ENCODE data around the gene RETN.
A peak's percentile ranks its signal among the peaks of the same experiment; 100 is the strongest.

RETN gene, protein sequence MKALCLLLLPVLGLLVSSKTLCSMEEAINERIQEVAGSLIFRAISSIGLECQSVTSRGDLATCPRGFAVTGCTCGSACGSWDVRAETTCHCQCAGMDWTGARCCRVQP

DNA sequence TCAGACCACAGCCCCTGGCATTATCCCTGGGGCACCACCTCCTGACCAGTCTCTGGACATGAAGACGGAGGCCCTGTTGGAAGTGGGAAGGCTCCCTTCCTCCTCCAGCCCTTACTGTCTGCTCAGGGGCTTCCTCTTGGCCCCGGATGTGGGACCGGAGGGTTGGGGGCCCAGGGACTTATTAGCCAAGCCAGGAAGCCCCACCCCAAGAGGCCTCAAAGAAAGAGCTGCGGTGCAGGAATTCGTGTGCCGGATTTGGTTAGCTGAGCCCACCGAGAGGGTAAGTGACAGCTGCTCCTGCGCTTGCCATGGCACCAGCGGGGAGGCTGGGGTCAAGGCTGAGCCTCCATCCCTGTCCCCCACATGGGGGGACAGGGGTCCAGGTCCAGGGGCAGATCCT is at the start of gene RETN:
RETN (plus strand) TSS at position 208 of the 400 bp plus-strand sequence. CDS start 278 bp downstream, outside the sequence.
- DNase-seq (ENCODE audit: low spot score): no peak

DNA sequence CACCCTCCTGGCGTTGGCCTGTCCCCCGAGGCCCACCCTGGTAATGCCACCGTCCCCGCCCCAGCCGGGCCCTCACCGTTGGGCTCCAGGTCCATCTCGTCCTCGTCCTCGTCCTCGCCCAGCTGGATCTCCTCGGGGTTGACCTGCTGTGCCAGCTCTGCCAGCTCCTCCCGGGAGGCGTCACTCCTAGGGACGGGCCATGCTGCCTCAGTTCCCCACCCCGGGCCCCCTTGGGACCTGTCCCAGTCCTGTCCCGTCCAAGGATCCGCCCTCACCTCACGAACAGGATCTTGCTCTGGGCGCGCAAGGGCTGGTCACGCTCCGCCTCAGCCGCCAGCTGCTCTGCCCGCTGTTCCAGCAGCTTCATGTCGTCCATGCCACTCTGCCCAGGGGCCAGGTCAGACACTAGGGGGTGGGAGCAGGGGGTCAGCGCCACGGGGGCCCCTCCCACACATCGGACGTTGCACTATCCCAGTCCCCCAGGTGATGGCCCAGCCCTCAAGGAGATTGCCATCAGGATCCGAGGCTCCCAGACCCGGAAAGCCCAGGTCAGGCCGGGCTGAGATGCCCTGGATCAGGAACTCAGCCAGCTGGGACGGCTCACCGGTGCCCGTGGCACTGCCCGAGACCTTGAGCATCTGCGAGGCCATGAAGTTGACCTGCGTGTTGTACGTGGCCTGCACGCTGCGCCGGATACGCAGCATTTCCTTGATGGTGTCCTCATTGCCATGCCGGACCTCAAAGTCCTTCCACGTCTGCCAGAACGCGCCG is 49.0 kb upstream of the RETN start:
- no peak for DNase-seq (ENCODE audit: low spot score)

DNA sequence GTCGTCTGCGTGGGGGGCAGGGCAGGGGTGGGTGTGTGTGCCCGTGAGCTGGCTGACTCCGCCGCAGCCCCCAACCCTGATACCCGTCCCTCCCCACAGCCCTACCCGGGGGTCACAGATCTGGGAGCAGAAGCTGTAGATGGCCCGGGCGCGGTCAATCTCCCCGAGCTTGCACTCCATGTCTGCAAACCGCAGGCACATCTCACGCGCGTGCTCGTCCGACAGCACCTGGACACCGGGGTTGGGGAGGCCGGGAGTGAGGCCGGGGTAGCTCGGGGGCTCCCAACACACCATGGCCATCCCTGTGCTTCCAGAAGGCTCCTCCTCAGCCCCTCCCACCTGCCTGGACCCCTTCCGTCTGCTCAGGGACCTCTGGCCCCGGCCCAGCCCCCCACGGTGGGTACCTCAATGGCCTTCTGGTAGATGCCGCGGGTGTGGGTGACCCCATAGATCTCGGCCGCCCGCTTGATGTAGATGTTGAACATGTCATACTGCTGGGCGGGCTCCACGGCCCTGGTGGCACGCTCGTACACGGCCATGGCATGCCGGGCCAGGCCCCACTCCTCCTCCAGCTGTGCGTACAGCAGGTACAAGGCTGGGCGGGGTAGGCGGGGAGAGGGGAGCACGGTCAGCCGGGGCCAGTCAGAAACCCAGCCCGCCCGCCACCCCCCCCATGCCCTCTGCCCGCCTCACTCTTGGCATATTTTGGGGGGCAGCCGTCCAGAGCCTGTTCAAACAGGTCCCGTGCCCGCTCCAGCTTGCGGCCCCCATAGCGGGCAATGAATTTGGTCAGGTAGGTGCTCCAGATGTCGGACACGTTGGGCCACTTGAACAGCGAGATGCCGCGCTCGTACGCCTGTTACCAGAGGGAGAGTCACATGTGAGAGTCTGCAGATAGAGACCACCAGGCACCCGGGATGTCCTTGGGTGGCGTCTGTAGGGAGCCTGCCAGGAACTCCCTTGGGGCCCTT is 48.1 kb upstream of the RETN start:
- DNase-seq (ENCODE audit: low spot score): no peak

DNA sequence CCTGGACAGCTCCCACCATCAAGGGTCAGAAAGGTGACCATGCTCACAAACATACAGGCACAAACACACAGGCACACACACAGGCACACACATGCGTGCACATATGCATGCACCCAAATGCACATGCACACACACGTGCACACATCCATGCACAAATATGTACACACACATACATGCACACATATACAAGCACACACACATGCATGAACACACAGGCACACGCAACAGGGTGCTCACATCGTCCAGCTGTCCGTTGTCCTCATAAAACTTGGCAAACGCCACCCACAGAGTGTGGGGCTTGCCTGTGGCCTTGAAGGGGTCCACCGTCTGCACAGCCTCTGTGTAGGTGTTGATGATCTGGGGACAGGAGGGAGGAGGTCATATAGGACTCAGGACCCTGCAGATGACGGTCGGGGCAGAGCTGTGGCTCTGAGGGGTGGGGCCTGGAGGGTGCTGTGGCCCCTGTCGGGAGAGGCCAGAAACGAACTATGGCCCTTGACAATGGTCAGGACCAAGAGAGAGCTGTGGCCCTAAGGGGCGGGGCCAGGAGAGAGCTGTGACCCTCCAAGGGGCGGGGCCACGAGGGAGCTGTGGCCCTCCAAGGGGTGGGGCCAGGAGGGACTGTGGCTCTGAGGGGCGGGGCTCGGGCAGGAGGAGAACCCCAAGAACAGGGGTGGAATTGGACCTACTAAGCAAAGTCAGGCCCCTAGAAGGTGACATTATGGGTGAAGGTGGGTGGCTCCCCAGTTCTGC is 45.7 kb upstream of the RETN start:
- no peak for DNase-seq (ENCODE audit: low spot score)

DNA sequence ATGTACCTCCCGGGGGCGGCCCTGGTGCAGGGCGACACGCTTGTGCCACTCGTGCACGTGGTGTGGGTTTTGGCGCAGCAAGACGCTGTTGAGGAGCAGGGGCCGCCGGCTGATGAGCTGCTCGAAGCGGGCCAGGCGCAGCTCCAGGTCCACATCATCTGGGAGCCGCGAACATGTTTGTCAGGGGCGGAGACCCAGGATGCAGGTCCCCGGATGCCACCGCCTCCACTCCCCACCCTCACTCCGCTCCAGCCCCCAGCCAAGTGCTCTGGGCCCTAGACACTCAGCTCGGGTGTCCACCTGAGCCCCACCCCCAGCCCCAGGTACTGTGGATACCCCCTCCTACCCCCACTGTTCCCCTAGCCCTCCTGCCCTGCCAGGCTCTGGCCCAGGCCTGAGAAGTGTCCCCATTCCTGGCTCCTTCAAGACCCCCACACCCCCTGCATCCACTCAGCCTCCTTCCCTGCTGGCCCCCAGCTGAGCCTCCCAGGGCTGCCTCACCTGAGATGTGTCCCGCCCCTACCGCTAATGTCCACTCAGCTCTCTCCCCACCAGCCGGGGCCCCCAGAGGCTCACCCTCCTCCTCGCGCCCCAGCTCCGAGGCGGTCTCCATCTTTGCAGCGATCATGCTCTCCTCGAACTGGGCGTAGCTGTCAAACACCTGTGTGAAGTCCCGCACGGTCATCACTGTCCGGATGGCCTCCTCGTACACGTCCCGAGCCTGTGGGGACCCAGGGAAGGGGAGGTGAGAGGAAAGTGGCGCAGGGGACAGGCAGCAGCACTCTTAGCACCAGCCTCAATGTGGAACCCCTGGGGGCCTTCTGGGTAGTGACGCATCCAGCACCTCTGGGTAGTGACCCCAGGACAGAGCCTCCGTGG is 44.9 kb upstream of the RETN start:
- no peak for DNase-seq (ENCODE audit: low spot score)

DNA sequence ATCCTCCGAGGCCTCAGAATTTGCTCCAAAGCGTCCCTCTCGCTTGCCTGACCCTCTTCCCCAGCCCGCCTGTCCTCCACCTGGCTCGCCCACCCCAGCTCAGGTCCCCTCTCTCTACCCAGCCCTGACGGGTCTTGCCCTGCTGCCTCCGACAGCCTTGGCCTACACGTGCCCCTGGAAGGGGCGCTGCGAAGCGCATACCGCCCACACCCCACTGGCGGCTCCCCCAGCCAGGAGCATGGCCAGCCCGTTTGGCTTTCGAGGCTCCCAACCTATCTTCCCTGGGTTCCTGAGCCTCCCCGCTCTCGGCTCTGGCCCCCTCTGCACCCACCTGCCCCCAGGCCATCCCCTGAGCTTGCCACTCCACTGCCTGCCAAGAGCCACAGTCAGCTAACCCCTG is 44.0 kb upstream of the RETN start:
- DNase-seq (ENCODE audit: low spot score): no peak

DNA sequence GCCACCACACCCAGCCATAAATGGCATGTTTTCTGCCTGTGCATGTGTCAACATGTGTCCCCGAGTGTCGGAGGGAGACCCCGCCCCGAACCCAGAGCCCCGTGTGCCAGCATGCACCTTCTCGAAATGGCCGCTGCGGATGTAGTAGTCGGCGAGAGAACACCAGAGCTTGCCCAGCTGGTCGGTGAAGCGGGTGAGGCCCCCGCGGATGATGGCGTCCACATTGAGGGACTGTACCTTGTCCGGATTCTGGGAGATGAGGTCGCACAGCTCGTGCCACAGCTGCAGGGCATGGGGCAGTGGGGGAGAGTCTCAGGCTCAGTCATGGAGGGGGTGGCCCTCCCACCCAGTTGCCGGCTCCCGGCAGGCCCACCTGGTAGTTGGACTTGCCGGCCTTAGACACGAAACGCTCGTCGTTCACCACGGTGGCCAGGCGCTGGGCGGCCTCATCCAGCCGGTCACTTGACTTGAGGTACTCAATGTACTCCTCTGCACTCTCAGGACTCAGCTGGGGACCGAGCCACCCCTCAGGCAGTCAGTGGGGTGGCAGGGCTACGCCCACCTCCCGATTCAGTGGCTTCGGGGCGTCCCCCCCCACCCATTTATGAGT is 43.0 kb upstream of the RETN start:
- DNase-seq (ENCODE audit: low spot score): no peak

DNA sequence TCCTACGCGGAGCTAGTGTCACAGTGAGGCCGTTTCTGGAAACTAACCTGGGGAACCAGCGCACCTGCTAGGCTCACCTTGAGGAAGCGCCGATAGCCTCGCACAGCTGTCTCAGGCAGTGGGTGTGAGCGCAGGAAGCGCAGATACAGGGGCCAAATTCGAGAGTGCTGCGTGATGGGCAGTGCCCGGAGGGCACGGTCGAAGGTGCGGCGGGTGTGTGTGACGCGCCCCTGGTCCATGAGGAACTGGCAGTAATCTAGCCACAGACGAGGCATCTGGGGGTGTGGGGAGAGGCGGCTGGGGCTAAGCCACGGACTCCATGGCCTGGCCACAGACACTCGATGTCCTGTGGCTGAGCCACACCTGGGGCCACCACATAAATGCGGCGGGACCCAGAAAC is 41.7 kb upstream of the RETN start:
- DNase-seq (ENCODE audit: low spot score): no peak

DNA sequence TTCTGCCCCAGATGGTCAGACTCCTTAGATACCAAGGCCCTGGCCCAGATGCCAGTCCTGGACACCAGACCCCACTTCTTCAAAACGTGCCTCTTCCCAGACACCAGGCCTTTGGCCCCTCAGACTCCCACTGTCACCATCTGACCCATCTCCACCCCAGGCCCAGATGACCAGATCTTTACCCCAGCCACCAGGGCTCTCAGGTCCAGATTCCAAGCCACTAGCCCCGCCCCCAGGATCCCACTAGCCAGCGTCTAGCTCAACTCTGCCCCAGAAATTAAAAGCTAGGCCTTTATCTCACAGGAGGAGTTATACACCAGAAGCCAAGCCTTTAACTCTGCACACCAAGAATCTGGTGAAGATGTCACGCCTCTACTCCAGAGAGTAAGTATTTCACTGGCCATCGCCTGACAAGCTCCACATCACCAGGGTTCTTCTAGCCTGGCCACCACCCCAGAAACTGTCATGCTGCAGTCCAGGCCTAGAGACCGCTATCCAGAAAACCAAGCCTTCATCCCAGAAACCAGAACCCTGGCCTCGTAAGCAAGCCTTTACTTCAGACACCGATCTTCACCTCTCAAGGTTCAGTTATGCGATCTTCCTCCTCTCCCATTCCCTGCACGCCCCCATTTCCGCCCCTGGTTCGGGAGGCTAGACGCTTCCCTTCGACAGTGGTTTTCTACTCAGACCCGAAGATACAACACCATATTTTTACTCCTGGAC is 40.1 kb upstream of the RETN start:
- DNase-seq (ENCODE audit: low spot score): no peak

DNA sequence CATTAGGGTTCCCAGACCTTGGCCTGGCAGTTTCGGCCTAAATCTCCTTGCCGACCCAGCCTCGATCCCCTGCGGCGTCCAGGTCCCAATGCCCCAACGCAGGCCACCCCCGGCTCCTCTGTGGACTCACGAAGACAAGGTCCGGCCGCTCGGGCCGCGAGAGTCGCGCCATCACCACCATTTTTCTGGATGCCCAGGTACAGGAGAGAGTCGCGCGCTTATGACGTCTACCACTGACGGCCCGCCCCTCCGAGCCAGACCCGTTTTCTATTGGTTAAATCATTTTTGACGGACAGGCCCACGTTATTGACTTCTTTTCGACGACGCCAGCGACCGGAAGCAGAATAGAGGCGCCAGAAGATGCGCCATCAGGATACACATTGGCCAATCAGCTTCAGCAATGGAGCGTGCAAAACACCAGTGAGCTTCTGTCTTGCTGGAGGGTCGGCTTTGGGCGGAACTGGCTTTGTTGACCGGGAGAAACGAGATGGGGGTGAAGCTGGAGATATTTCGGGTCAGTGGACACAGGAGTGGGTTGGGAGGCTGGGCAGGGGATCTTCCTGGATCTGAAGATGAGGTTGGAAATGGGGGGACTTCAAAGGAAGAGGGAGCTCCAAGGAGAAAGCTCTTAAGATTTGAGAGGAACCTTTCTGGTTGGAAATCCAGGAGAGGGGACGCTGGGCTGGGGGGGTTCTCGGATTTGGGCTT is 39.3 kb upstream of the RETN start, which contains the start of the genes PET100 and XAB2:
PET100 (plus strand) TSS at position 447 of the 708 bp plus-strand sequence; CDS start at position 488, 41 bp downstream.
XAB2 (minus strand) TSS at position 199 of the 708 bp plus-strand sequence; CDS start at position 181, 18 bp downstream.
- peak; percentile 99 for DNase-seq (ENCODE audit: low spot score)

DNA sequence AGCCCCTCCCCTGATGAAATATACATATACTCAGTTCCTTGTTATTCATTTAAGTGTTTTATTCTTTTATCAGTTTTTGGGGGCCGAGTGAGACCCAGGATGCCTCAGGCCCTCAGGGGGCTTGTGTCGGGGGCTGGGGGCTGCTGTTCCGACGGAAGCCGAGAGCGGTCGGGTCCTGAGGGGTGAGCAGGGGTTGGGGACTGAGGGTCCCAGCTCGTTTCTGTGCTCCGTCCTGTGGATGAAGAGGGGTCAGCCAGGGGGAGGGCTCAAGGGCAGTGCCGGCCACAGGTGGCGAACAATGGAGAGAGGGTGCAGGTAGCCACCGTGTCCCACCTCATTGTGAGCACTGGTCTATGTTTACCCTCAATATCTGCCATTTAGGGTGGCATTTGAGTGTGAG is 37.3 kb upstream of the RETN start:
- no peak for DNase-seq (ENCODE audit: low spot score)

DNA sequence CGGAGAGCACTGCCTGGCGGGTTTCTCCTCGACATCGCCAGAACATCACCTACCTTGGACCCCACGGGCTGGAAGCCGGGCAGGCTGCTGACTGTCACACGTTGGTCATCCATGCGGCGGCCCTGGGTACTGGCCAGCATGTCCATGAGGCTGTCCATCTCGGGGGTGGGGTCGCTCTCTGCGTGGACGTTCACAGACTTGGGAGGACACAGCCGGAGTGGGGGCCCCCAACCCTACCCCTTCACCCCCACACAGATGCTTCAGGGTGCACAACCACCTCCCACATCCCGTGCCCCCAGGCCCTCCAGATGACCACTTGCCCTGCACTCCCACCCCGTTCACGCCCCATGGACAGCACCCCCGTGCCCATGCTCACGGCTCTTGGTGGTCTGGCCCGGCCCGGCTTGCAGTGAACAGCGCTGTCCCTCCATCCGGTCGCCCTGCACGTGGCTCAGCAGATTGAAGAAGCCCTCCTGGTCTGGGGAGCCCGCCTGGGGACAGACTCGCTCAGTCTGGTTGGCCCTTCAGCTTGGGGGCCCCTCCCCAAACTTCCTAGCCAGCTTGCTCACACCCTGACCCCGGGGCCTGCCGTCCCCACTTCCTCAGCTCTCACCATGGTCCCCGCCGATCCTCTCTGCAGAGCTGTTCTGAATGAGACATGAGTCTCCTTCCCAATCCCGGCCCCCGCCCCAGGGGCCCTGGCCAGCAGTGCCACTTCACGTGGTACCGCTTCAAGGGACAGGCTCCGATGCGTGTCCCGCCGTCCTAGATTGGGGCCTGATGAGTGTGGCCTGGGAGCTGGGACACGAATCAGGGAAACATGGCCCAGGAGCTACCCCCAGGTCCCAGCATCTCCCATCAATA is 36.3 kb upstream of the RETN start:
- DNase-seq (ENCODE audit: low spot score): no peak

DNA sequence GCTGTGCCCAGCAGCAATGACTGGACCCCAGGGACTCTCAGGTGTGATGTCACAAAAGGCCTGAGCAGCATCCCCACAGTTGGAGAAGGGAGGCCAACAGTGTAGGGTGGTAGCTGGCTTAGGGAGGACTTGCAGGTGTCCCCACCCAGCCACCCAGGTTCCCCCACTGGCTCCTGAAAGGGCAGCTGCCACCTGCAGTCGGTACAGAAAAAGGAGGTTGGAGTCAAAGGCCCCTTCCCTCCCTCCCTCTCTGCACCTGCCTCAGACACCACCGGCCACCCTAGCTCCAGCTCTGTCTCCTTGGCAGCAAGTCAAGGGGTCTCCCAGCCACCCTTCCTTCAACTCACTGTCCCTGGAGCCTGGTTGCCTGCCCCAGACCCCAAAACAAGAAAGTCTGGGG is 35.2 kb upstream of the RETN start, which contains the start of gene PCP2:
PCP2 (minus strand) TSS at position 22 of the 400 bp plus-strand sequence. CDS start 262 bp downstream, outside the sequence.
- no peak for DNase-seq (ENCODE audit: low spot score)

DNA sequence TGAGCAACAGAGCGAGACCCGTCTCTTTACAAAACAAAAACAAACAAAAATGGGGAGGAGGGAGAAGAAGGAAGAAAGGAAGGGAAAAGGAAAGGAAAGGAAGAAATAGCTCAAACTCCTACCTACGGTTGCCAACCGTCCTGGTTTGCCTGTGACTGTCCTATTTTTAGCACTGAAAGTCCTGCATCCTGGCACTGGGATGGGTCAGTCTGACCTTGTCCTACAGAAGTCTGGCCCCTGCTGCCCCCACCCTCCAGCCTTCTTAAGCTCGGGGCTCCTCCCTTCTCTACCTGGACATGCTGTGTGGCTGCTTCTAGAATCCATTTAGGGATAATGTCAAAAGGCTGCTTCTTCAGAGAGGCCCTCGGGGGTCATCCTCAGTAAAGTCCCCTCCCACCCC is 33.2 kb upstream of the RETN start:
- no peak for DNase-seq (ENCODE audit: low spot score)

DNA sequence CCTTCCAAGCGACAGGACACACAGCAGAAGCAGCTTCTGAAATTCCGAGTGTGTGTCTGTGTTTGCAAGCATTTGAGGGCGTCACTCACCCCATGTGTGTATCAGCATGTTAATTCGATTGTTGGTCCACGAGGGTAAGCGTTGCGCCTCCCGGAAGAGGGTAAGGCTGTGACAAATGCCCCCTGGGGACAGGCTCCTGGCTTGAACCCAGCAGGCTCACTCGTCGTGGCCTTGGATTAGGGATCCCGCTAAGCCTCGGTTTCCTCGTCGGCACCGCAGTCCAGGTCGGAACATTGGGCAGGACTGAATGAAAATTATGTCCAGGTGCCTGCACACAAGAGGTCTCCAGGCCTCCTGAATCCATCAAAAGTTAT is 32.5 kb upstream of the RETN start:
- DNase-seq (ENCODE audit: low spot score): no peak

DNA sequence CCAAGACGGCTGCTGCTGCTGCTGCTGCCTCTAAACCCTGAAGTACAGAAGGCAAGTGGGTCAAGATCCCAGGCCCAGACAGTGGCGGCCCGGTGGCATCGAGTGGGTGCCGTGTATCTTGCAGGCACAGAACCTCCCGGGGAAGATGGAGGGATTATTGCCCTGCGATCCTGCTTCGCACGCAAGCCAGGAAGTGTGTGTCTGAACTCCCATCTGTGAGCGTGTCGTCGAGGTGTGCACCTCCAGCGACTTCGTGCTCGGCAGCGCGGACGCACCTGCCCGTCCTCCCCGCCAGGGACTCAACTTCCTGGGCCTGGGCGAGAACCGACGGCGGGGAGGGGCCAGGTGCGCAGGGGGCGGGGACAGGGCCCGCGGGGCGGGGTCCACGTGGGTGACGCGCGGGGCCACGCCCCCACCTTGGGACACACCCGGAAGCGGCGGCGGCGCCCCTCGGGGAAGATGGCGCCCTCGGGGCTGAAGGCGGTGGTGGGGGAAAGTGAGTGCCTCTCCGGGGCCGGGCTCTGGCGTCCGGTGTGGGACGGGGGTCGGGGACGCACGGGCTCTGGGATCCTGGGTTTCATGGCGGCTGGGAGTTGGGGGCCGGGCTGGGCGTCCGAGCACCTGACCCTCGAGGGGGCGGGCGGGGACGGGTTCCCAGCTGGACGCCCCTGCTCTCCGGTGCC is 32.0 kb upstream of the RETN start, which contains the start of gene STXBP2:
STXBP2 (plus strand) TSS at position 420 of the 683 bp plus-strand sequence; CDS start at position 460, 40 bp downstream.
- DNase-seq (ENCODE audit: low spot score): peak; percentile 68
